Neural crest cell (in vitro differentiated cells): Measurements from ENCODE around the gene GMDS. TPM values are rescaled to one million over a fixed set of nuclear protein-coding genes. Genes with fewer than 3 reads are reported as not detected.

ENCODE experiments used
- DNase-seq: peaks from one replicate; pipeline ENCODE4 v3.0.0; 2021; ENCODE audit warnings: low read depth, mixed read lengths, low spot score
- H3K27ac Mint-ChIP-seq: one replicate; pipeline ENCODE4 v1.8.0; 2021; ENCODE audit warnings: mild to moderate bottlenecking, mixed read lengths; ENCODE audit not compliant: unreplicated experiment
- H3K27me3 Mint-ChIP-seq: 2 replicates; pipeline ENCODE4 v1.8.0; 2021; ENCODE audit warnings: low read depth, mild to moderate bottlenecking, mixed read lengths
- H3K36me3 Mint-ChIP-seq: 2 replicates; pipeline ENCODE4 v1.8.0; 2021; ENCODE audit warnings: low read depth, mild to moderate bottlenecking, mixed read lengths
- H3K4me1 Mint-ChIP-seq: 2 replicates; pipeline ENCODE4 v1.8.0; 2021; ENCODE audit warnings: mixed read lengths
- H3K4me3 Mint-ChIP-seq: one replicate; pipeline ENCODE4 v1.8.0; 2021; ENCODE audit warnings: mild to moderate bottlenecking, mixed read lengths
- H3K9me3 Mint-ChIP-seq: 2 replicates; pipeline ENCODE4 v1.8.0; 2021; ENCODE audit warnings: mixed read lengths
- total RNA-seq: library from RNA; stranded (reverse); gene quantifications from 2 replicates; pipeline ENCODE4 v1.2.1, GENCODE V29; 2021
- TF ChIP-seq, protein P1 (sequence below): fragments of 200-600 bp; sonication (generic); conservative IDR thresholded peaks from 2 replicates; pipeline ENCODE4 v1.5.0; 2021; ENCODE audit warnings: antibody characterized with exemption, mild to moderate bottlenecking

GMDS gene
- total RNA-seq, 1 donor from 2014 or later, result 16.1 TPM

DNA sequence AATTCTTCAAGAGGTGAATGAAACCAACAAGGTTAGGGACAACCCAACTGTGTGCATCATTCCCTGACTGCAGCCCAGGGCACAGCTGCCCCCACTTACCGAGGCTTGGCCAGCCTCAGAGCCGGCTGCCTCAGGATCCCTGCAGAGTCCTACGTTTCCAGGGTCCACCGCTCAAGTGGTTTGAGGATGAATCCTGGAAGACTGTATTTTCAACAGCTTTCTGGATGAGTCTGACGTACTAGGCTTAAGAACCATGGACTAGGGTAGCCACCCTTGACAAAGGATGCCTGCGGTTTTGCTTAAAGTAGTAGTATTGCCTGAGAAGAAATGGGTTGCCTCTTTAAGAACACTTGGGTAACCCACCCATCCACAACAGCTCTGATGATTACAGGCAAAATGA lies 534.3 kb downstream of the GMDS start:
- H3K4me3 Mint-ChIP-seq, result no peak overlapping the region
- DNase-seq, result no peak
- H3K9me3 Mint-ChIP-seq, result no peaks in the 10 kb centered on the region
- H3K36me3 Mint-ChIP-seq, result no peaks in the 10 kb centered on the region
- H3K4me1 Mint-ChIP-seq, result peaks cover 44% of the 10 kb centered on the region
- TF ChIP-seq, protein P1, sequence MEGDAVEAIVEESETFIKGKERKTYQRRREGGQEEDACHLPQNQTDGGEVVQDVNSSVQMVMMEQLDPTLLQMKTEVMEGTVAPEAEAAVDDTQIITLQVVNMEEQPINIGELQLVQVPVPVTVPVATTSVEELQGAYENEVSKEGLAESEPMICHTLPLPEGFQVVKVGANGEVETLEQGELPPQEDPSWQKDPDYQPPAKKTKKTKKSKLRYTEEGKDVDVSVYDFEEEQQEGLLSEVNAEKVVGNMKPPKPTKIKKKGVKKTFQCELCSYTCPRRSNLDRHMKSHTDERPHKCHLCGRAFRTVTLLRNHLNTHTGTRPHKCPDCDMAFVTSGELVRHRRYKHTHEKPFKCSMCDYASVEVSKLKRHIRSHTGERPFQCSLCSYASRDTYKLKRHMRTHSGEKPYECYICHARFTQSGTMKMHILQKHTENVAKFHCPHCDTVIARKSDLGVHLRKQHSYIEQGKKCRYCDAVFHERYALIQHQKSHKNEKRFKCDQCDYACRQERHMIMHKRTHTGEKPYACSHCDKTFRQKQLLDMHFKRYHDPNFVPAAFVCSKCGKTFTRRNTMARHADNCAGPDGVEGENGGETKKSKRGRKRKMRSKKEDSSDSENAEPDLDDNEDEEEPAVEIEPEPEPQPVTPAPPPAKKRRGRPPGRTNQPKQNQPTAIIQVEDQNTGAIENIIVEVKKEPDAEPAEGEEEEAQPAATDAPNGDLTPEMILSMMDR, result no peak
- H3K27me3 Mint-ChIP-seq, result no peaks in the 10 kb centered on the region
- no peak overlapping the region for H3K27ac Mint-ChIP-seq

DNA sequence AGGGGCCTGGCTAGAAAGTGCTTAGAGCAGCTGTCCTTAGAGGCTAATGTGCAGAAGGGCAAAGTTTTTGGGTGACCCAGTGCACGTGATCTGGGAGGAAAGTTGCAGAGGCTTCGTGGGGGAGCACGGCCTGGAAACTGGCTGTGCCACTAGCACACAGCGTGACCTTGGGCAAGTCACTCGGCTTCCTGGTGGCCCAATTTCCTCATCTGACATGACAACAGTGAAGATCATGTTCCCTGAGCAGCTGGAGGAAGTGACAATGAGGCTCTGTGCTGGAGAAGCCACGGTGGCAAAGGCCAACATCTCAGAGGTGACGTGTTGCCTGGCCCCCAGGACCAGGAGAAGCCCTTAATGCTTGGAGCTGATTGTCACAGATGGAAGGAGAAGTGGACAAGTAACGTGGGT lies 536.2 kb downstream of the GMDS start:
- H3K27ac Mint-ChIP-seq, result no peak overlapping the region
- H3K27me3 Mint-ChIP-seq, result no peaks in the 10 kb centered on the region
- no peak overlapping the region for H3K4me3 Mint-ChIP-seq
- peaks cover 42% of the 10 kb centered on the region for H3K4me1 Mint-ChIP-seq
- H3K36me3 Mint-ChIP-seq, result no peaks in the 10 kb centered on the region
- TF ChIP-seq, protein P1, result no peak
- DNase-seq, result peak; percentile 8
- no peaks in the 10 kb centered on the region for H3K9me3 Mint-ChIP-seq

DNA sequence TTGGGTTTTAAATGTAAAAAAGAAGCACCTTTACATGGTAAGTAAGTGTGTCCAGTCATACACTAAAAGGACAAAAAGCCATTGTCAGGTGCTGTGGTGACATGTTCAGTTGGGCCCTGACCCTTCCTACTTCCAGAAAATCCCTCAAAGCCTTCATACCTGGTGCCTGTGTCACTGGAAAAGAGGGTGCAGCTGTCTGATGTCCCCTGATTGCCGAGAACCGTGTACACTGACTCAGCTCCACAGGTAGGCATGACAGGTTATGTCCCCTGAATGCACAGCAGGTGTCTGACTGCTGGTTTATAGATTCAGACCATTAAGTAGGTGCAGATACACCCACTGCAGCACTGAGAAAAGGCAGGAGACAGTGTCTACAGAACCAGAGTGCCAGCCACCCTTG lies 536.6 kb downstream of the GMDS start:
- H3K4me1 Mint-ChIP-seq, result peaks cover 42% of the 10 kb centered on the region
- DNase-seq, result no peak
- H3K27me3 Mint-ChIP-seq, result no peaks in the 10 kb centered on the region
- TF ChIP-seq, protein P1, result no peak
- H3K27ac Mint-ChIP-seq, result no peak overlapping the region
- H3K36me3 Mint-ChIP-seq, result no peaks in the 10 kb centered on the region
- H3K9me3 Mint-ChIP-seq, result no peaks in the 10 kb centered on the region
- H3K4me3 Mint-ChIP-seq, result no peak overlapping the region

DNA sequence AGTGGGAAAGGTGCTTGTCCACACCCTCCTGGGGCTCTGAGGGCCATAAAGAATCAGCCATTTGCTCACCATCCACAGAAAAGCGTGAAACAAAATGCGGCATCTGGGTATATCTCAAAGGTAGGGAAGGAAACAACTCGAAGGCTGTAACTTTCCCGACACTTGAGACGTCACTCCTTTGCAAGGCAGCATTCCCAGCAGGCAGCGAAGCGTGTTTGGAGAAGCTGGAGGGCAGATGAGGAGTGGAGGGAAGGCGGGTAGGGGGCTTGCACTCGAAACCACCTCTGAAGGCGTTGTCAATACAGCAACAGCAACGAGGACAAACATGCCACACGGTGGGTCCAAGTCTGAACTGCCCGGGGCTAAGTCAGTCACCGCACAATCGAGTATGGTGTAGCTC lies 537.3 kb downstream of the GMDS start:
- H3K36me3 Mint-ChIP-seq, result no peaks in the 10 kb centered on the region

DNA sequence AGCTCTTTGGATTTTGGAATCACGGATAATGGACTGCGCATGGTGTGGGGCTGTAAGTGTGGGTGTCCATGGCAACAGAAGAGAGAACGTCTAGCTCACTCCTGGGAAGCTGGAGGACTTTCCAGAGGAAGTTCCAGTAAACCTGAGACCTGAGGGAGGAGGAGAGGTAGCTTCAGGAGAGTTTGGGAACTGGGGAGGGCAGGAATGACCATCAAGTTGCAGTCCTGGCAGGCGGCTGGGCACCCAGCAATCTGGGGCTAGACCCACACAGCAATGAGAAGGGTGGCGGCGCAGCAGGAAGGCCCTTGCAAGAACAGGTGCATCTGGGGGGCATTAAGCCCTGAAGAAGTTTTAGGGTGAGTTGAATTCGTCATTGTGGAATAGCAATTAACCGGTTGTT lies 539.8 kb downstream of the GMDS start:
- H3K9me3 Mint-ChIP-seq, result no peaks in the 10 kb centered on the region
- no peaks in the 10 kb centered on the region for H3K36me3 Mint-ChIP-seq
- TF ChIP-seq, protein P1, result no peak
- H3K4me3 Mint-ChIP-seq, result no peak overlapping the region
- no peak for DNase-seq
- no peak overlapping the region for H3K27ac Mint-ChIP-seq
- peaks cover 34% of the 10 kb centered on the region for H3K4me1 Mint-ChIP-seq
- H3K27me3 Mint-ChIP-seq, result no peaks in the 10 kb centered on the region

More for the DNA sequence above, 537.3 kb downstream of the GMDS start:
- Mint-ChIP-seq H3K27me3 (no peaks in the 10 kb centered on the region), H3K4me3 (no peak overlapping the region), H3K27ac (no peak overlapping the region), H3K9me3 (no peaks in the 10 kb centered on the region), H3K4me1 (peaks cover 42% of the 10 kb centered on the region)
- no peak for DNase-seq
- TF ChIP-seq, protein P1, result no peak

DNA sequence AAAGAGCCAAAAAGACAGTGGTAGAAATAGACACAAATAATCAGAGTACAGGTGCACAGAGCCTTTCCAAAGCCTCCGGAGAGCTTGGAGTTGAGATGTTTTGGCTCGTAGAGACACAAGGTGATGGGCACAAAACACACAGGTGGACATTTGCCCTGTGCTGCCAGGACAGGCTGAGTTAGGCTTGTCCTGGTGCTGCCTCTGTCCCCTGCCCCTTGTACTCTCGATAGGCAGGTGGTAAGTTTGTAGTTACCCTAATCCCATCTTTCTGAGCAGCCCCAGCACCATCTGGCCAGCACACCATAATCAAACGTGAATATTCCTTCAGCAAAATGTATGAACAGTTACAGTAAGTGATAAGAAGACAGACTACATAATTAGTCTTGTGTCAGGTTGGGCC lies 540.2 kb downstream of the GMDS start:
- no peaks in the 10 kb centered on the region for H3K9me3 Mint-ChIP-seq
- TF ChIP-seq, protein P1, result no peak
- no peak for DNase-seq
- H3K27ac Mint-ChIP-seq, result no peak overlapping the region
- no peaks in the 10 kb centered on the region for H3K36me3 Mint-ChIP-seq
- no peaks in the 10 kb centered on the region for H3K27me3 Mint-ChIP-seq
- peaks cover 30% of the 10 kb centered on the region for H3K4me1 Mint-ChIP-seq
- no peak overlapping the region for H3K4me3 Mint-ChIP-seq
